HG03095 (cell line): ENCODE measurements around the gene PDE4DIP.
"Not testable (repeated sequence)": the region's sequence is repeated elsewhere in the genome, so short reads cannot be mapped to it uniquely, and the experiment has no call there.

Experiments
- ATAC-seq: cut with Tn5 transposase; IDR thresholded peaks from one replicate; pipeline ENCODE4 v1.9.1; 2021; ENCODE audit warnings: moderate library complexity; ENCODE audit not compliant: unreplicated experiment

PDE4DIP gene

DNA sequence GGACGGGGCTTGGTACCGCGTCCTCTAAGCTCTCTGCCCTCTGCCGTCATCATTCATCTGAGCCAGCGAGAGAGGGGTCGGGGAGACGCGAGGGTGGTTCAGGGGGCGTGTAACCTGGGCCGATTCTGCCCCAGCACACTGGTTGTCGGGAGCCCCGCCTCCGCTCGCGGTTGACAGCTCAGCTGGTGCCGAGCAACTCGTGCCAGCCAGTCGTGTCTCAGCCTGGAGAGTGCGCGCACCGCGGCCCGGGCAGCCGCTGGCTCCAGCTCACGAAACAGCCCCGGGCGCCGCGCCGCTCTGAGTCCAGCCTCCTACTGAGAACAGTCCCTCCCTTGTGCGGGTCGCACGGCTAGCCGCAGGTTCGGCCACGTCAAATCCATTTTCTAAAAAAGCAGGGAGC, at the start of gene PDE4DIP:
Gene PDE4DIP, plus strand, starts transcription at position 209 of the 400 bp plus-strand sequence. CDS start 347 bp downstream, outside the sequence.
- not testable (repeated sequence) for ATAC-seq

GRCh38 chr1:148808268-148808928, 35.8 kb upstream of the PDE4DIP start:
- not testable (repeated sequence) for ATAC-seq

GRCh38 chr1:148808929-148809283, 35.3 kb upstream of the PDE4DIP start:
- ATAC-seq, result not testable (repeated sequence)

DNA sequence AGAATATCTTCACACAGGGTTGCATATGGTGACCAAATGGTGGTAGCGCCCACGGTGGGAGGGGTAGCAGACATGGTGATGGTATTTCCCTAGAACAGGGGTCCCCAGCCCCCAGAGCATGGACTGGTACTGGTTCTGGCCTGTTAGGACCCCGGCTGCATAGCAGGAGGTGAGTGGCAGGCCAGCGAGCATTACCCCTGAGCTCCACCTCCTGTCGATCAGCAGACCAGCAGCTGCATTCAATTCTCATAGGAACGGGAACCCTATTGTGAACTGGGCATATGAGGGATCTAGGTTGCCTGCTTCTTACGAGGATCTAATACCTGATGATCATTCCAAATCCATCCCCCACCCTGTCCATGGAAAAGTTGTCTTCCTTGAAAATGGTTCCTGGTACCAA, 22.0 kb upstream of the PDE4DIP start:
- ATAC-seq, result not testable (repeated sequence)

DNA sequence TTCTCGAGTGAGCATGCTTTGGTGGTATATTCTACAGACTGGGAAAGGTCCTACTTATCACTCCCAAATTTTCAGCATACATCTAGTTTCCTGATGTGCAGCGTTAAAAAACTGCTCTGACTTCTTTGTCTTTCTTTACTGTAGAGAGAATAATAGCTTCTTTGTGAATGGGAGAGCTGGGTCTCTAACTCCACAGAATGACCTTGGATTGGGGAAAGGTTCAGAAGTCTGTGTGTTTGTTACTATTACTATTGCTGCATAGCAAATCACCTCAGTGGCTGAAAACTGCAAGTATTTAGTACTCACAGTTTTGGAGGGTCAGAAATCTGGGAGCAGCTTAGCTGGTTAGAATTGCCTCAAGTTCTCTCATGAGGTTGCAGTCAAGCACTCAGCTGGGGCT, 20.4 kb upstream of the PDE4DIP start:
- not testable (repeated sequence) for ATAC-seq

DNA sequence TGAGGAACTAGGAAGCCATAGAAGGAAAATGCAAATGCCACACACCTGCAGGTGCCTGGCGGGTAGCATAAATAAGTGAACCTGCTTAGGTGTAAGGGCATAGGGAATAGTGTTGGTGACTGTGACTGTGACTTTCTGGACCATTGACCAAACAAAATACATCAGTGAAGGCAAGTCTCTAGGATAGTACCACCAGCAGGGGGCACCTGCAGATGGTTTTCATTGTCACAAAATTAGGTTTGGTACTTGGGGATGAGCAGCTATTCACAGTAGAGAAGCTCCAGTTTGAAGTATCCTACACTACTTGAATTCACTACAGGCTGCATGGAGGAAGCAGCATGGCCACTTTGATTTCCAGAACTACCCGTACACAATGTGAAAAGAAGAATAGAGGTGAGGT, 19.2 kb upstream of the PDE4DIP start:
- ATAC-seq, result not testable (repeated sequence)

- not testable (repeated sequence) for ATAC-seq
These were observed 15.7 kb upstream of the PDE4DIP start for GRCh38 chr1:148828531-148828930.

DNA sequence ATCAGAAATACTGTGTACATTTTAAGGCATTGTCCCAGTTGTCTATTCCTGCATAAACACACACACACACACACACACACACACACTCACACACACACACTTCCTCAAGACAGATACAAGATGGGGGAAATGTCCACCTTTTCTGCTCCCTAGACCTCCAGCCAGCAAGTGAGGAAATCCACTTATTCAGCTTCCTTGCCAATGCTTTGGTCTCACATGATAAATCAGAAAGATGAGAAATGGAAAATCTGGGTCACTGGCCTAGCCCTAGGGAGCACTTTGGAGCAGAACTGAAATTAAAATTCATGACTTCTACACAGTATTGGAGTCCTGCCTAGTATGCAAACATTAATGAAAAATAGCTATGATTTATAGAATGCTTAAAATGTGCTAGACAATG, 15.3 kb upstream of the PDE4DIP start:
- ATAC-seq, result not testable (repeated sequence)

- ATAC-seq, result not testable (repeated sequence)
These were observed 14.9 kb upstream of the PDE4DIP start for GRCh38 chr1:148829365-148829764.

DNA sequence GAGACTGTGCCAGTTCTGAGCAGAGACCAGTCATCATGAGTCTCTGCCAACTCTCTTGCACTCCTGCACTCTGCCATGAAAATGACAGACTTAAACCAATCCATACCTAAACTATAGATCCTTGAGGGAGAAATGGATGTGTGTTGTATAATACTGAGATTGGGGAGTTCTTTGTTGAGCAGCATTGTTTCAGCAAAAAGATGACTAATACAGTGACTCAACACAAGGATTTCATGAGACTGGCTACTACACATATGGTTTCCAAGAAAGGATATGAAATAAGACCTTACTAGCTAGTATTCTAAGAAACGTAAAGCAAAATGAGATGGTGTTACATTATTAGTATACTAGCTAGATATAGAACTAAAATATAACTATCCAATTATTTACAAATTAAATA, 3.0 kb upstream of the PDE4DIP start:
- ATAC-seq, result not testable (repeated sequence)

- ATAC-seq, result not testable (repeated sequence)
These were observed 423 bp downstream of the PDE4DIP start for GRCh38 chr1:148844651-148845050.

DNA sequence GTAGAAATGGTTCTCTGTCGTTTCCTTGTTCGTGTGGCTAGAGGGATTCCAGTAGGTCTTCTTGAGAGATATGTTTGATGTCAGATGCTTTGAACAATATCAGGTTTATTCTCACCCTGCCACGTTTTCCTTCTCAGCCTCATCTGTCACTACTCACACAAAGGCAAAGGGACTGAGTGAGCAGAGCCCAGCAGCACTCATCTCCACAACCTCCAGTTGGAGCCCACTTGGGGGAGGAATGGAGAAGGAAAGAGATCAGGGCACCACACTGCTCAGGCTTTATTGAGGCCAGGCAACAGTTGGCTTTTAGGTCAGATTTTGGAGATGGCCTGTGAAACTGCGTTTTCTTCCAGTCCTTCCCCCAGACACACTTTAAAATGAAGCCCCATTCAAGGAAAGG, 840 bp downstream of the PDE4DIP start:
- not testable (repeated sequence) for ATAC-seq

- ATAC-seq, result not testable (repeated sequence)
These were observed 6.1 kb downstream of the PDE4DIP start for GRCh38 chr1:148850347-148850746.

- ATAC-seq, result not testable (repeated sequence)
These were observed 6.6 kb downstream of the PDE4DIP start for GRCh38 chr1:148850840-148851239.

DNA sequence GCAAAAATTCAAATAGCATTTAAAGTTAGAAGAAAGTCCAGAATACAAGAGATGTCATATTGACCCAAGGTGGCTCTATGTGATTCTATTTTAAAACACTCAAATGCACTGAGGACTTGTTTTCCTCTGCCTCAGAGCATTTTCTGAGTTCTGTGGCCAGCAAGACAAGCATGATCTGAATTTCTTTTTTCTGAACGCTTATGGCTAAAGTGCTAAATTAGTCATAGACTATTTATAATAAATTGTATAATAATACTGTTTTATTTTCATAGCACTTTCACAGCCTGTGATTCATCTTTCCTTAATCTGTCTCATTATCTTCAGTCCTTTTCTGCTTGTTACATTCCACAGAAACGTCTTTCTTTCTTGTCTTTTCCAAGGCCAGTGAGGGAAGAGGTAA, 7.5 kb downstream of the PDE4DIP start:
- ATAC-seq, result not testable (repeated sequence)

GRCh38 chr1:148853363-148853762, 9.1 kb downstream of the PDE4DIP start:
- not testable (repeated sequence) for ATAC-seq

GRCh38 chr1:148854063-148854462, 9.8 kb downstream of the PDE4DIP start:
- ATAC-seq, result not testable (repeated sequence)

DNA sequence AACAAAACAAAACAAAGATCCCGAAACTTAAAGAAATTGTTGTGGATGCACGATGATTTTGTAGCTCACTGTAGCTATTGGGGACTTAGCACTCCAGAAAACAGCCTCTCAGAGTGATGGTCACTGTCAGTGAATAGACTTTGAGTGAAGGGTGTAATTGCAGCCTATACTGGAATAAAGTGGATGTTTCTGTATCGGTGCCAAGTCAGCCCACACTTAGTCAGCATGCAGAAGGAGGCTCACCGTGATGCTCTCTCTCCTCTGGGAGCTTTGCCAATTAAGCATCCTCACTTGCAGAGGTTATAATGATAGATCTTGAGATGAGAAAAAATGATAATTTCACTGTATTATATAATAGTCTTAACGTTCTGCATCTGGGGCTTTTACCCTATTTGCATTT, 11.1 kb downstream of the PDE4DIP start:
- not testable (repeated sequence) for ATAC-seq

- not testable (repeated sequence) for ATAC-seq
These were observed 15.8 kb downstream of the PDE4DIP start for GRCh38 chr1:148860049-148860448.

- not testable (repeated sequence) for ATAC-seq
These were observed 16.5 kb downstream of the PDE4DIP start for GRCh38 chr1:148860579-148861259.

GRCh38 chr1:148862590-148862989, 18.4 kb downstream of the PDE4DIP start:
- ATAC-seq, result not testable (repeated sequence)

GRCh38 chr1:148868924-148869633, 24.9 kb downstream of the PDE4DIP start:
- not testable (repeated sequence) for ATAC-seq
